Stimulated activated CD4-positive, alpha-beta T cell treated with anti-CD3 and anti-CD28 coated beads, Interleukin-12 subunit alpha, Interleukin-12 subunit beta, amount 100 ng/mL, for 4 hours (primary cell): ENCODE data around the gene ERC2.
A peak's percentile ranks its signal among the peaks of the same experiment; 100 is the strongest.
"Not testable (repeated sequence)": the region's sequence is repeated elsewhere in the genome, so short reads cannot be mapped to it uniquely, and the experiment has no call there.

Experiments
- DNase-seq: peaks from one replicate; pipeline ENCODE4 v3.0.0-alpha.2; 2020

Gene ERC2

GRCh38 chr3:56468184-56469106 is at the start of gene ERC2:
TSS of gene ERC2 (minus strand) at chr3:56468467.
- no peak for DNase-seq

- no peak for DNase-seq
These were observed 34.5 kb upstream of the ERC2 start for GRCh38 chr3:56502738-56503137.

GRCh38 chr3:56496376-56496775 is 28.1 kb upstream of the ERC2 start:
- not testable (repeated sequence) for DNase-seq

DNA sequence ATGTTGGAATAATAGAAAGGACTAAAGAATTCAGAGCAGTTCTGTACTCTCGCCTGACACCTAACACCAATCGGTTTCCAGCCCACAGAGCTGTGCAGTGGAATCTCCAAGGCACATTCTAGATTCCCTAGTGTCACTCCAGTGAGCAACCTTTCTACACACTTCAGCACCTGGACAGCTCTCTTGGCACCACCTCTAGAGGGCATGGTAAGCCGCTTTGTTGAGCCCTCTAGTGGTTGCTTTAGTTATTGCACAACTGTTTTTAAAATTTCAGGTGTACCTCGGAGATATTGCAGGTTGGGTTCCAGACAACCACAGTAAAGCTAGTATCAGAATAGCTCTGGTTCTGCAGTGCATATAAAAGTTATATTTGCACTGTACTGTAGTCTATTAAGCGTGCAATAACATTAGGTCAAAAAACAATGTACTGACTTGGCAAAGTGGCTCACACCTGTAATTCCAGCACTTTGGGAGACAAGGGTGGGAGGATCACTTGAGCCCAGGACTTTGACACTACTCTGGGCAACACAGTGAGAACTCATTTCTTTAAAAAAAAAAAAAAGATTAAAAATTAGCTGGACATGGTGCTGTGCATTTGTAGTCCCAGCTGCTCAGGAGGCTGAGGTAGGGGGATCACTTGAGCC is 26.5 kb upstream of the ERC2 start:
- peak; percentile 59 for DNase-seq

- no peak for DNase-seq
These were observed 23.3 kb upstream of the ERC2 start for GRCh38 chr3:56491566-56491965.

DNA sequence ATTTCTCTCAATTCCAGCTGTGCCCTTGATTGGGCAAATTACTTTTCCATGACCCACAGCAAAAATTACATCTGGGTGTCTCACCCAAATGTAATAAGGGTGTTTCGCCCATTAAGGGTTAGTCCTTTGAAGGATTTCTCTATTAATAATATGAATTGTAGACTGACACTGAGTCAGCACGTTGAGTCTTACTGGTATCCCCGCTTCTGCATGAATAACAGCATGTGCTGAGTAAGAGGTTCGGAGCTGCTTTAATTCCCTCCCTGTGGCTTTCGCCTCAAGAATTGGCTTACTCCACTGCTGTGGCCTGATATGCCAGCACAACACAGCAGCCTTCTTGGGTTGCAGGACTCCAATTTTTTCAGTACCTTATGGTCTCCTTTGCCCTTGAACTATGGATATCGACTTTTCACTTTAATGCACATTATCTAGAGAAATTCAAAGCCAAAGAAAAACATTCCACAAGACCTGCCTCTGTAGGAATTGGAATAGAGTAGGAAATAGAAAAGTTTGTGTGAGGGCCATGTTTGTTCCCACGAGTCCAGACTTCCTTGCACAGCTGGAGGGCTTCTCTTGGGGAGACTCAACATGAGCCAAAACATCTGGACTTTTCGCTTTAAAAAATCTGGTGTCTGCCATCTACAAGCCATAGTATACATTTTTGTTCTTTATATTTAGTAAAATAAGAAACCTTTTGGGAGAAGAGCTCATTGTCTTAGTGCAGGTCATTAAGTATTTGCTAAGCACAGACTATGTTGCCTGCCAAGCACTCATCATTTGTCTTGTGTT is 20.7 kb upstream of the ERC2 start:
- no peak for DNase-seq

- no peak for DNase-seq
These were observed 16.3 kb upstream of the ERC2 start for GRCh38 chr3:56484525-56485032.

DNA sequence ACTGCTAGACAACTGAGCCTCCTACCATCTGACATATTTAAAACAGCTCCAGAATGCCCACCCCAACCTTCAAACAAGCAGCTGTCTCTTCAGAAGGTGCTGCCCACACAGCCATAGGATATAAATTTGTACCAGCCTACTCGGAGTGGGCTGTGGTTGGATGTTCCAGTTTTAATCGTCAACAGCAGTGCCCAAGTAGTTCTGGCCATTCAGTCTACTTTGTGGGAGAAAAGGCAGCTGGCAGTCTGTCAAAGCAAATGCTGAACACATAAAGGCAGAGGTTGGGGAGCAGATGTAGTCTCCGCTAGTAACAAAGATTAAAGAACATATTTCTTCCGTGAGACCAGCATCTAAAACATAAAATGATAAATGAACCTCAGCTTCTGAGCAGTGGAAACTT is 15.9 kb upstream of the ERC2 start:
- DNase-seq, result no peak

DNA sequence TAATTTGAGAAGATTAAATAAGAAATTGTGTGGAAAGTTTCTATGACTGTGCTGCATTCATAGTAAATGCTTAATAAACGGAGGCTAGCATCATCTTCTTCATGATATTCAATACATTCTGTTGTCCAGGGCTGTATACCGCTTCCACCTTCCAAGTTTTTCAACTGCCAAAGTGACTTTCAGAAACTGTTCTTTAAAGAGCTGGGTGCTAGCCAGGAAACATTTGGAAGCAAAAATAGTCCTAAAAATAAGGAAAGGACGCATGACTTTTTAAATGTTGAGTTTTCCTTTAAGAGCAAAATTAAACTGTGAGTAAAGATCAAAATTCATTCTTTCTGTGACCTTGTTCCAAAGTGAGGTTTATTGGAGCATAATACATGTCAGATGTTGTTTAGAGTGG is 9.4 kb upstream of the ERC2 start:
- DNase-seq, result no peak

DNA sequence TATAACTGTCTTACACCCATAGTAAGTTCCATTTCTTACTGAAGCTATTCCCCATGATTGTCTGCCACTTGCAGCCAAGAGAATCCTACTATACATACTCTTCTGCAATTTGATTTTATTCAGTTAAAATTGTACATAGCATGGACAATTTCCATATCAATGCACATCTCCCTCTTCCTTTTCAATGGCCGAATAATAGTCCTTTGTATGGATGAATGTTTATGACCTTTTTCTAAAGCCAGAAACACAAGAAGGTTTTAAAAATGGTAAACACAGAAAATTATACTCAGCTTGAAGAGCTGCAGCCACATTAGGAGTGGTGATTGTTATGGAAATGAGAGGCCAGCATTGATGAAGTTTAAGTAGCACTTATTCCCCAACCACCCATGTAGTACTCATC is 8.5 kb upstream of the ERC2 start:
- DNase-seq, result no peak

DNA sequence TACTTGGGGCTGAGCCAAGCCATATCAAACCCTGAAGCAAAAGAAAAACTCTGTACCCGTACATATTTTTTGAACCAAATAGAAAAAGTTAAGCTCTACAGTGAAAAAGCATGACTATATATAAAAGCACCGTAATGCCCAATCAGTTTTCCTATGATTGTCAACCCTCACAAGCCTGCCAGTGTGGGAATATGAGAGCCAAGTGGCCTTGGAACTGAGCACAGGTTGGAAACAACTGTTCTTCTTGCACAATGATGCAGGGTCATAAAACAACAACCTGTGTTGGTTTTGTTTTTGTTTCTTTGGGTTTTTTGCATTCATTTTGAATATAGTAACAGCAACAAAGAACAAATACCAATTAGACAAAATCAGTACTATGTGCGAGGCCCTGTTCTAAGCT is 3.5 kb upstream of the ERC2 start:
- no peak for DNase-seq

DNA sequence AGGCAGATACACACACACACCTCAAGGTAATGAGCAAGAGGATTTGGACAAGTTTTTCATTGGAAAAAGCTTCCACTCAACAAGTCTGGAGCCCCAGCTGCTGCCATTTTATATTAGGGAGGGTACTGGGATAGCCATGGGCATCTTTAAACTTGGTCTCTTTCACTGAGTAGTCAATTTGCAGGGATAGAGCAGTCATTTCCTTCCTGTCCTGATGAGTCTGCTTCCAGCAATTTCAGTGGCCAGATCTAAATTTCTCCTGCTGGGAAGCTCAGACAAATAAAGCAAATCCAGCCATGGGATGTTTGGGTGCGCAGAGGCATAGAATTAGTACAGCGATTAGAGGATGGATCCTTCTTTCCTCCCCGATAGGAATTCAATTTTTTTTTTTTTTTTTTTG is 874 bp upstream of the ERC2 start:
- no peak for DNase-seq

DNA sequence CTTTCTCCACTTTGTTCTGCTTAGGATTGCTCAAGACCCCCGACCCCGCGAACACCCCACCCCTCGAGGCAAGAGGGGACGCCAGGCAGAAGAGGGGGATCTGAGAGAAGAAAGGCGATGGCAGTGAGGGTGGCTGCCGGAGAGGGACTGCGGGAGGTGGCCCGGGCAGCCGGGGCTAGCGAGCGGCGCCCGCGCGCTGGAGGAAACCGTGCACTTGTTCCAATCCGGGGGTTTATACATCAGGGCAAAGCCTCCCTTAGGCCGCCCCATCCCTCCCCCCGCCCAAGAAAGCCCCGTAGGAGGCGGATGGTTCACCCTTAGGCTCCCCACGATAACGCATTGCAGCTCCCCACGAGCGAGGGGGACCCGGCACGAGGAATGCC is 475 bp downstream of the ERC2 start:
- no peak for DNase-seq

DNA sequence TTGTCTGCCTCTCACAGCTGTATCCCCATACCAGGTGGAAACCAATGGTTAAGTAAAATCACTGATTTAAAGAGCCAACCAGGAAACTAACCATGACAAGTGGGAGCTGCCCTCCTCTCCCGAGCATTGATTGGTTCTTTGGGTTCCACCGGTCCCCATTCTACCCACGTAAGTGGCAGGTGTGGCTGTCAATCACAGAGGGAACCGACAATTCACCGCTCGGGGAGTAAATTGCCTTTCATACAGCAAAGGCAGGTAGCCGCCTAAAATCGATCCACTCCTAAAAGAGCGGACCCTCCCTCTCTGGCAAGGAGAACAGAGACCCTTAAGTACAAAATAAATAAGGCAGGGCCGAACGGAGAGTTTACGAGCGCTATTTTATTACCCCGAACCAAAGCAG is 1.2 kb downstream of the ERC2 start:
- peak; percentile 17 for DNase-seq

- DNase-seq, result no peak
These were observed 8.5 kb downstream of the ERC2 start for GRCh38 chr3:56459719-56460118.

- DNase-seq, result no peak
These were observed 9.2 kb downstream of the ERC2 start for GRCh38 chr3:56459104-56459496.

- no peak for DNase-seq
These were observed 9.7 kb downstream of the ERC2 start for GRCh38 chr3:56458496-56459103.

GRCh38 chr3:56456117-56456516 is 12.2 kb downstream of the ERC2 start:
- no peak for DNase-seq

GRCh38 chr3:56453011-56453410 is 15.3 kb downstream of the ERC2 start:
- DNase-seq, result no peak

GRCh38 chr3:56452085-56452484 is 16.2 kb downstream of the ERC2 start:
- no peak for DNase-seq

DNA sequence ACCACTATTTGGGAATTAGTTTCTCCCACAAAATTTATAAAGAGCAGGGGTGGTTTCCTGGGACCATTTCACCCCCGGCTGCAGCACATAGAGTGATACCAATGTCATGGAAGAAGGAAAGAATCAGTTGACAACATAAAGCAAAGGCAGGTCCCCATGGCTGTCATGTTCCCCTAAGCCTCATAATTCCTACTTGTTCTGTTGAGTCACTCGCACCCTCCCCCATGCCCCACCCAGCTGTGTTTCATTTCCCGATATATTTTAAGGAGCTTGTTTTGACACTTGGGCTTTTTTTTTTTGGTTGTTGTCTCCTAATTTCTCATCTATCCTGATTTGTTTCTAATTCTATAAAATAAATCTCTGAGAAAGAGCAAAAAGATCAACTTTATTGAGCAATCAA is 24.9 kb downstream of the ERC2 start:
- DNase-seq, result no peak

GRCh38 chr3:56428667-56429066 is 39.6 kb downstream of the ERC2 start:
- no peak for DNase-seq

- no peak for DNase-seq
These were observed 43.4 kb downstream of the ERC2 start for GRCh38 chr3:56424885-56425284.
